Caco-2 (cell line): ENCODE results near the gene LRRTM4. TPM values are rescaled to one million over a fixed set of nuclear protein-coding genes. Genes with fewer than 3 reads are reported as not detected.

Source experiments
- BruUV-seq: library from RNA; stranded (reverse); fragments of 400-500 nt; replicated peaks from 2 replicates; lab custom pipeline; 2021; lab: Mats Ljungman, UMichigan
- CTCF ChIA-PET: fragments of 300-600 bp; sonication (Branson Sonifier 250); formaldehyde crosslinking; loops from one replicate; lab custom pipeline; 2022; ENCODE audit warnings: antibody characterized with exemption; lab: Charles Lee
- POLR2A ChIA-PET: fragments of 300-600 bp; sonication (Branson Sonifier 250); formaldehyde crosslinking; loops from one replicate; lab custom pipeline; 2022; ENCODE audit warnings: antibody characterized with exemption; lab: Charles Lee
- DNase-seq, 2 experiments: peaks; one replicate each; pipeline versions ENCODE4 v3.0.0 to v3.0.0-alpha.2; 2020 to 2022
- H3K27me3 ChIP-seq: replicated peaks from 2 replicates; pipeline ENCODE4 v1.6.0; 2011; ENCODE audit warnings: low read length; ENCODE audit not compliant: control insufficient read depth, insufficient read depth
- H3K36me3 ChIP-seq: 2 replicates; pipeline ENCODE4 v1.5.1; 2011; ENCODE audit warnings: low read length; ENCODE audit not compliant: control insufficient read depth, insufficient read depth
- H3K4me1 ChIP-seq: fragments of 250-450 bp; sonication (Bioruptor Pico); 2 replicates; pipeline ENCODE4 v1.5.1; 2020; ENCODE audit warnings: mild to moderate bottlenecking
- H3K4me3 ChIP-seq: 2 replicates; pipeline ENCODE4 v1.5.1; 2011; ENCODE audit warnings: low read depth, mild to moderate bottlenecking, control low read depth, low read length
- H3K9me3 ChIP-seq: fragments of 250-450 bp; sonication (Bioruptor Pico); 2 replicates; pipeline ENCODE4 v1.5.1; 2020; ENCODE audit warnings: mild to moderate bottlenecking, moderate library complexity
- H3K27ac Mint-ChIP-seq: one replicate; pipeline ENCODE4 v1.8.0; 2022; ENCODE audit warnings: mixed read lengths; ENCODE audit not compliant: unreplicated experiment
- H3K27me3 Mint-ChIP-seq: one replicate; pipeline ENCODE4 v1.8.0; 2022; ENCODE audit warnings: mixed read lengths; ENCODE audit not compliant: insufficient read depth, unreplicated experiment
- H3K36me3 Mint-ChIP-seq: one replicate; pipeline ENCODE4 v1.8.0; 2022; ENCODE audit warnings: mild to moderate bottlenecking, mixed read lengths; ENCODE audit not compliant: insufficient read depth, unreplicated experiment
- H3K4me1 Mint-ChIP-seq: one replicate; pipeline ENCODE4 v1.8.0; 2022; ENCODE audit warnings: low read depth, mixed read lengths; ENCODE audit not compliant: unreplicated experiment
- H3K4me3 Mint-ChIP-seq: one replicate; pipeline ENCODE4 v1.8.0; 2022; ENCODE audit warnings: mild to moderate bottlenecking, moderate library complexity, mixed read lengths; ENCODE audit not compliant: unreplicated experiment
- H3K9me3 Mint-ChIP-seq: one replicate; pipeline ENCODE4 v1.8.0; 2022; ENCODE audit warnings: mixed read lengths; ENCODE audit not compliant: unreplicated experiment
- CTCF ChIP-seq, 2 experiments: fragments of 200-600 bp in 1 of 2; IDR thresholded peaks; 1 replicate in 1 of 2; 2 replicates in 1 of 2; pipeline versions ENCODE4 v1.5.1 to v1.8.0; 2011 to 2022; ENCODE audit warnings: antibody characterized with exemption in 1 of 2, control low read depth in 1 of 2, inconsistent platforms in 1 of 2, low read depth in 1 of 2, low read length in 1 of 2, mild to moderate bottlenecking in 1 of 2, moderate library complexity in 1 of 2; ENCODE audit not compliant: insufficient read depth in 1 of 2, severe bottlenecking in 1 of 2, unreplicated experiment in 1 of 2
- intact Hi-C: fragments of 100-400 bp; cut with micrococcal nuclease; formaldehyde crosslinking; loops from one replicate; pipeline ENCODE4 v1.10.0; 2022; ENCODE audit not compliant: unreplicated experiment
- total RNA-seq: library from RNA; stranded (reverse); gene quantifications from 2 replicates; pipeline ENCODE4 v1.2.3, GENCODE V29; 2022

The LRRTM4 gene
- total RNA-seq, 1 experiment from 2014 or later, result 0.32 TPM

DNA sequence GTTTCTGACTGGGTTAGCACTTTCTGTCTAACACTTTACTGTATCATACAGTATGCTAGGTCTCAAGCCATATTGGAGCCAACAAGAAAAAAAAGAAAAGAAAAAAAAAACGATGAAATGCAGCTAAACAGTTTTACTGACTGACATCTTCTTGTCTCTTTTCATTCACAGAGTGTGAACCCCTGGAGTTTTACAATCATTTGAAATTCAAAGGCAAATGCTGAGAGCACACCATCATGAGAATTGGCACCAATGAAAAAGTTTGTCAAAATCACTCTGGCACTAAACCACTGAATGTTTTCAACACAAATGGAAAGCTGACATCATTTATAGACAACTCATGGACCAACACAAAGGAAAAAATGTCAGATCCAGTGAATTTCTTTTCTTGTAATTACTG lies 513.3 kb downstream of the LRRTM4 start:
- no peak overlapping the region for H3K27ac Mint-ChIP-seq
- H3K4me1 Mint-ChIP-seq, result no peaks in the 10 kb centered on the region
- no peaks in the 10 kb centered on the region for H3K36me3 Mint-ChIP-seq
- ChIA-PET CTCF (no interaction called here), POLR2A (no interaction called here)
- no TSS peak for BruUV-seq
- H3K27me3 ChIP-seq, result no peaks in the 10 kb centered on the region
- no peaks in the 10 kb centered on the region for H3K9me3 ChIP-seq
- peaks cover 3% of the 10 kb centered on the region for H3K27me3 Mint-ChIP-seq
- H3K4me1 ChIP-seq, result no peaks in the 10 kb centered on the region
- no peak overlapping the region for H3K4me3 ChIP-seq
- H3K9me3 Mint-ChIP-seq, result no peaks in the 10 kb centered on the region
- intact Hi-C loops, result no loop called here
- no peaks in the 10 kb centered on the region for H3K36me3 ChIP-seq
- no peak for TF ChIP-seq CTCF (IDR thresholded peaks at IDR 0.05; ENCODE audit: insufficient read depth in 1 of 2, low read depth in 1 of 2, low read length in 1 of 2, severe bottlenecking in 1 of 2, unreplicated experiment in 1 of 2)
- DNase-seq, result no peak
- H3K4me3 Mint-ChIP-seq, result no peak overlapping the region

DNA sequence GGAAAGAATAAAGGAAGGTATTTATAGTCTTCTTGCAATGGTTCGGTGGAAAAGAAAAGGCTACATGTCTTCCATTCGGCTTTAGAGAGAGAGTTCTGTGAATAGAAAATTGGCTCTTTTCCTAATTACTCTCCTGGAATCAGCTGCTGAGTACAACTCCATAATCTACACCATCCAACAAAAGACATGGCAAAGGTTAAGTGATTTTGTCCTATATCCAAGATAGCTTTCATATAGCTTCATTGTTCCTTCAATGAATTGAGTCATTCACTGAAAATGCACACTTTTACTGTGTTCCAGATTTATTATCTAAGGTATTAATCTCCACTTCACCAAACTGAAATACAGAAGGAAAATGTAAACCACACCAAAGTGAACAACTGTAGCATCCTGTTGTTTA lies 514.5 kb downstream of the LRRTM4 start:
- H3K9me3 ChIP-seq, result no peaks in the 10 kb centered on the region
- CTCF ChIA-PET, result no interaction called here
- no peaks in the 10 kb centered on the region for H3K36me3 Mint-ChIP-seq
- no peaks in the 10 kb centered on the region for H3K4me1 Mint-ChIP-seq
- H3K27me3 ChIP-seq, result no peaks in the 10 kb centered on the region
- H3K27me3 Mint-ChIP-seq, result peaks cover 3% of the 10 kb centered on the region
- H3K4me1 ChIP-seq, result no peaks in the 10 kb centered on the region
- no peak overlapping the region for H3K4me3 ChIP-seq
- no peaks in the 10 kb centered on the region for H3K9me3 Mint-ChIP-seq
- no peak overlapping the region for H3K27ac Mint-ChIP-seq
- H3K4me3 Mint-ChIP-seq, result no peak overlapping the region
- intact Hi-C loops, result no loop called here
- no peak for TF ChIP-seq CTCF (IDR thresholded peaks at IDR 0.05; ENCODE audit: insufficient read depth in 1 of 2, low read depth in 1 of 2, low read length in 1 of 2, severe bottlenecking in 1 of 2, unreplicated experiment in 1 of 2)
- DNase-seq, result no peak
- H3K36me3 ChIP-seq, result no peaks in the 10 kb centered on the region
- POLR2A ChIA-PET, result no interaction called here
- no TSS peak for BruUV-seq

GRCh38 chr2:77005522-77005921 lies 516.7 kb downstream of the LRRTM4 start:
- Histone ChIP-seq H3K27me3 (no peaks in the 10 kb centered on the region), H3K4me1 (no peaks in the 10 kb centered on the region), H3K9me3 (no peaks in the 10 kb centered on the region), H3K4me3 (no peak overlapping the region), H3K36me3 (no peaks in the 10 kb centered on the region)
- H3K27ac Mint-ChIP-seq, result no peak overlapping the region
- no peaks in the 10 kb centered on the region for H3K9me3 Mint-ChIP-seq
- peaks cover 3% of the 10 kb centered on the region for H3K27me3 Mint-ChIP-seq
- no TSS peak for BruUV-seq
- CTCF ChIA-PET, result no interaction called here
- no peaks in the 10 kb centered on the region for H3K4me1 Mint-ChIP-seq
- no peak overlapping the region for H3K4me3 Mint-ChIP-seq
- POLR2A ChIA-PET, result no interaction called here
- no peaks in the 10 kb centered on the region for H3K36me3 Mint-ChIP-seq
- no peak for TF ChIP-seq CTCF (IDR thresholded peaks at IDR 0.05; ENCODE audit: insufficient read depth in 1 of 2, low read depth in 1 of 2, low read length in 1 of 2, severe bottlenecking in 1 of 2, unreplicated experiment in 1 of 2)
- intact Hi-C loops, result no loop called here
- DNase-seq, result no peak
